Activated naive CD4-positive, alpha-beta T cell treated with anti-CD3 and anti-CD28 coated beads, Interleukin-2, amount 50 U/mL, for 24 hours (primary cell): ENCODE data around the gene KIFC3.
"Not testable (repeated sequence)": the region's sequence is repeated elsewhere in the genome, so short reads cannot be mapped to it uniquely, and the experiment has no call there.

Experiments
- H3K27ac Mint-ChIP-seq: one replicate; pipeline ENCODE4 v1.8.0; 2021; ENCODE audit warnings: mild to moderate bottlenecking, mixed read lengths
- H3K27me3 Mint-ChIP-seq: one replicate; pipeline ENCODE4 v1.8.0; 2021; ENCODE audit warnings: mixed read lengths
- H3K36me3 Mint-ChIP-seq: one replicate; pipeline ENCODE4 v1.8.0; 2021; ENCODE audit warnings: mixed read lengths
- H3K4me1 Mint-ChIP-seq: one replicate; pipeline ENCODE4 v1.8.0; 2021; ENCODE audit warnings: mixed read lengths
- H3K4me3 Mint-ChIP-seq: one replicate; pipeline ENCODE4 v1.8.0; 2021; ENCODE audit warnings: mild to moderate bottlenecking, mixed read lengths
- H3K9me3 Mint-ChIP-seq: one replicate; pipeline ENCODE4 v1.8.0; 2021; ENCODE audit warnings: mixed read lengths

The KIFC3 gene

GRCh38 chr16:57725554-57725953, 76.7 kb downstream of the KIFC3 start:
- H3K4me3 Mint-ChIP-seq = no peak overlapping the region
- H3K27me3 Mint-ChIP-seq = no peaks in the 10 kb centered on the region
- no peaks in the 10 kb centered on the region for H3K4me1 Mint-ChIP-seq
- no peaks in the 10 kb centered on the region for H3K36me3 Mint-ChIP-seq
- H3K27ac Mint-ChIP-seq = no peak overlapping the region
- H3K9me3 Mint-ChIP-seq = no peaks in the 10 kb centered on the region

GRCh38 chr16:57725151-57725550, 77.1 kb downstream of the KIFC3 start:
- no peaks in the 10 kb centered on the region for H3K9me3 Mint-ChIP-seq
- H3K36me3 Mint-ChIP-seq = no peaks in the 10 kb centered on the region
- no peak overlapping the region for H3K4me3 Mint-ChIP-seq
- H3K4me1 Mint-ChIP-seq = no peaks in the 10 kb centered on the region
- no peak overlapping the region for H3K27ac Mint-ChIP-seq
- no peaks in the 10 kb centered on the region for H3K27me3 Mint-ChIP-seq

DNA sequence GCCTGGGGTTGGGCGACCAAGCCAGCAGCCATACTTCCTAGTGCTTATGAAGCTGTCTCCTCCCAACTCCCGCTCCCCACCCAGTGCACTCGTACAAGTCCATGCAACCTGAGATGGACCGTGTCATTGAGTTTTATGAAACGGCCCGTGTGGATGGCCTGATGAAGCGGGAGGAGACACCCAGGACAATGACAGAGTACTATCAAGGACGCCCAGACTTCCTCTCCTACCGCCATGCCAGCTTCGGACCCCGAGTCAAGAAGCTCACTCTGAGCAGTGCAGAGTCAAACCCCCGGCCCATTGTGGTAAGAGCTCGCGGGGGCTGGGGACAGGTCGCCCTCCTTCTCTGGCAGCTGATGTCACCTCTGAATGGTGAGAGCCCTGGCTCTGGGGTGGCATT, 77.8 kb downstream of the KIFC3 start:
- Mint-ChIP-seq H3K4me3 (no peak overlapping the region), H3K27ac (no peak overlapping the region)

GRCh38 chr16:57723170-57723569, 79.1 kb downstream of the KIFC3 start:
- H3K4me1 Mint-ChIP-seq = no peaks in the 10 kb centered on the region
- no peaks in the 10 kb centered on the region for H3K27me3 Mint-ChIP-seq
- H3K9me3 Mint-ChIP-seq = no peaks in the 10 kb centered on the region
- no peak overlapping the region for H3K4me3 Mint-ChIP-seq
- no peaks in the 10 kb centered on the region for H3K36me3 Mint-ChIP-seq
- H3K27ac Mint-ChIP-seq = no peak overlapping the region

More for the DNA sequence above, 77.8 kb downstream of the KIFC3 start:
- Mint-ChIP-seq H3K27me3 (no peaks in the 10 kb centered on the region), H3K4me1 (no peaks in the 10 kb centered on the region), H3K36me3 (no peaks in the 10 kb centered on the region), H3K9me3 (no peaks in the 10 kb centered on the region)

GRCh38 chr16:57722651-57723050, 79.6 kb downstream of the KIFC3 start:
- H3K4me3 Mint-ChIP-seq = no peak overlapping the region
- no peaks in the 10 kb centered on the region for H3K4me1 Mint-ChIP-seq
- H3K9me3 Mint-ChIP-seq = no peaks in the 10 kb centered on the region
- no peak overlapping the region for H3K27ac Mint-ChIP-seq
- H3K36me3 Mint-ChIP-seq = no peaks in the 10 kb centered on the region
- H3K27me3 Mint-ChIP-seq = no peaks in the 10 kb centered on the region

- Mint-ChIP-seq H3K27me3 (no peaks in the 10 kb centered on the region), H3K4me3 (no peak overlapping the region), H3K36me3 (no peaks in the 10 kb centered on the region), H3K27ac (no peak overlapping the region), H3K9me3 (no peaks in the 10 kb centered on the region), H3K4me1 (no peaks in the 10 kb centered on the region)
Measured at GRCh38 chr16:57722210-57722499, 80.1 kb downstream of the KIFC3 start.

DNA sequence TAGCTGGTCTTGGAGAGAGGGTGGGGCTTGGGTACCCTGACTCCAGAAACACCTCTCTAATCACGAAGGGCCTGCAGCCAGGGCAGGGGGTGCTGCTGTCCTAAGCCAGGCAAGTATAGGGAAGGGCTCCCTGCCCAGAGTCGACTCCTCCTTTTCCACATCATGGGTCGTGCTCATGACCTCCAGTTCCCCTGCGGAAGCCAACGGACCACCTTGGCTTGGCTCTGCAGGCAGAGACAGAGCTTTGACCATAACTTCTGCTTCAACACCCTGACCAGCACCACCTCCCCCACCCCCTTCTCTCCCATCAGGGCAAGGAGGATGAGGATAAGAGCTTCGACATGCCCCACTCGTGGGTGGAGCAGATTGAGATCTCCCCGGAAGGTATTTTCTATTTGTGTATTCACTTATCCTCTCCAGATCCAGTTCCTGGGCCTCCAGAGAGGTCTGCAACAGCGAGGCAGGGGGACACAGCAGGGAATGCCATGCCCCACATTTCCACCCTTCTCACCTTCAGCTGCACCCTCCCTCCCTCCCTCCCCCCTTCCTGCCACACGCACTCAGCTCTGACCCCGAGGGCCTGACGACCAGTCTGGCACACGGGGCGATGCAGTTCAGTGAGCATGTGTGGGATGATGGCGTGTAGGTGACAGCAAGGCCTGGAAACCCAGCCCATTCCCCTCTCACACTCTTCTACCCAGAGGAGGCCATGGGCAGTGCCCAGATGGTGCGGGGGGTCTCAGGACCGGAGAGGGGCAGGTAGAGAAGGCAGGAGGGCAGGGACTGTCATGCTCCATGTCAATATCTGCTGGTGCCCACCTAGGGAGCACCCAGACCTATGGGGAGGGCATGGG, 80.7 kb downstream of the KIFC3 start:
- Mint-ChIP-seq H3K27ac (no peak overlapping the region), H3K27me3 (no peaks in the 10 kb centered on the region)

DNA sequence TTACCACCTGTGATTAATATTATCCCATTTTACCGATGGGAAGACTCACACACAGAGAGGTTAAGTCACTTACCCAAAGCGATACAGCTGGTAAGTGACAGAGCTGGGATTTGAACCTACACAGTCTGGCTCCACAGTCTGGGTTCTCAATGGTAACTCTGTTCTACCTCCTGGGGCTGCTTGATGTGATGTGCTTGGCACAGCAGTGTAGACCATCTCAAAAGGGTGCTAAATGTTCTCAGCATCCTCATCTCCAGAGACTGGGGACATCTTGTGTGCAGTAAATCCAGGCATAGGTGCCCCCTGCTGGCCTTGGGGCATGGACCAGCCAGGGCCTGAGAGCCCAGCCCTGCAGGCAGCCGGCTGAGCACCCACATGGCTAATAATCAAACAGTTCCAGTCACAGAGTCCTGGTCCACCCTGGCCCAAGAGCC, 82.1 kb downstream of the KIFC3 start:
- Mint-ChIP-seq H3K9me3 (no peaks in the 10 kb centered on the region), H3K36me3 (no peaks in the 10 kb centered on the region), H3K27me3 (no peaks in the 10 kb centered on the region), H3K4me3 (no peak overlapping the region), H3K4me1 (no peaks in the 10 kb centered on the region), H3K27ac (no peak overlapping the region)

More for the DNA sequence above, 80.7 kb downstream of the KIFC3 start:
- Mint-ChIP-seq H3K4me1 (no peaks in the 10 kb centered on the region), H3K4me3 (no peak overlapping the region), H3K9me3 (no peaks in the 10 kb centered on the region), H3K36me3 (no peaks in the 10 kb centered on the region)

DNA sequence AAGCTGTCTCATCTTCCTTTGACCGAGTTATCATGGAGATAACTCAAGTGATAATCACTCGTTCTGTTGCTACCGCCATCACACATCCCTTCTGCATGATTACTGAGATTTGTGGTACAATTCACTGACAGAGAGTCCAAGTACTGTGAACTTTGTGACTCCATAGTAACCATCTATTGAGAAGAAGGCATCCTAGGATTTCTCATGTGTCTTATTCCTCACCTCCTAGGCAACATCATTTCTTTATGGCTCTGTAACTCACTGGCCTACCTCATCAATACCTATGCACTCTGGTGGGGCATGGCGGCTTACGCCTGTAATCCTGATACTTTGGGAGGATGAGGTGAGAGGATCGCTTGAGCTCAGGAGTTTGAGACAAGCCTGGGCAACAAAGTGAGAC, 88.2 kb downstream of the KIFC3 start:
- no peaks in the 10 kb centered on the region for H3K4me1 Mint-ChIP-seq
- no peak overlapping the region for H3K27ac Mint-ChIP-seq
- no peak overlapping the region for H3K4me3 Mint-ChIP-seq
- no peaks in the 10 kb centered on the region for H3K27me3 Mint-ChIP-seq
- no peaks in the 10 kb centered on the region for H3K36me3 Mint-ChIP-seq
- no peaks in the 10 kb centered on the region for H3K9me3 Mint-ChIP-seq

GRCh38 chr16:57713596-57713995, 88.7 kb downstream of the KIFC3 start:
- H3K4me1 Mint-ChIP-seq = no peaks in the 10 kb centered on the region
- no peak overlapping the region for H3K4me3 Mint-ChIP-seq
- no peaks in the 10 kb centered on the region for H3K36me3 Mint-ChIP-seq
- no peak overlapping the region for H3K27ac Mint-ChIP-seq
- no peaks in the 10 kb centered on the region for H3K9me3 Mint-ChIP-seq
- H3K27me3 Mint-ChIP-seq = no peaks in the 10 kb centered on the region

DNA sequence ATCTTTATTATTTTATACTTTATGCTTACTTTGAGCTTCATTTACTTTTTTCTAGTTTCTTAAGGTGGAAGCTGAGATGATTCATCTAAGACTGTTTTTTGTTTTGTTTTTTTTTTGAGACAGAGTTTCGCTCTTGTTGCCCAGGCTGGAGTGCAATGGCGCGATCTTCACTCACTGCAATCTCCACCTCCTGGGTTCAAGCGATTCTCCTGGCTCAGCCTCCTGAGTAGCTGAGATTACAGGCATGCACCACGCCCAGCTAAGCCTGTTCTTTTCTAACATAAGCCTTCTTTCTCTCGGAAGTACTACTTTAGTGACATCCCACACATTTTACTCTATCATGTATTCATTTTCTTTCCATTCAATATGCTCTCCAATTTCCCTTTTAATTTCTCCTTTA, 89.7 kb downstream of the KIFC3 start:
- not testable (repeated sequence) for H3K27ac Mint-ChIP-seq, H3K4me3 Mint-ChIP-seq, H3K36me3 Mint-ChIP-seq, H3K4me1 Mint-ChIP-seq, H3K27me3 Mint-ChIP-seq, H3K9me3 Mint-ChIP-seq

GRCh38 chr16:57711993-57712392, 90.3 kb downstream of the KIFC3 start:
- H3K27ac Mint-ChIP-seq = no peak overlapping the region

DNA sequence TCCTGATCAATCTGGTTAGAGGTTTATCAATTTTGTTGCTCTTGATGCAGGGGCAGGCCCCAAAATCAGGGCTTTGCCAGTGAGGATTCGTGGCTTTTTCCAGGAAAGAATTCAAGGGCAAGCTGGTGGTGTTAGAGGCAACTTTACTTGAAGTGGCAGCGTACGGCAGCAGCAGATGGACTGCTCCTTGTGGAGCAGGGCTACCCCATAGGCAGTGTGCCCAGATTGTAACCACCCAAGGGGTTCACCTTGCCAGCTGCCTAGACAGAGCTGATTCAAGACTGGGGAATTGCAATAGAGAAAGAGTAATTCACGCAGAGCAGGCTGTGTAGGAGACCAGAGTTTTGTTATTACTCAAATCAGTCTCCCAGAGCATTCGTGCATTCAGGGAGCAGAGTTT, 90.9 kb downstream of the KIFC3 start:
- no peaks in the 10 kb centered on the region for H3K36me3 Mint-ChIP-seq
- H3K4me3 Mint-ChIP-seq = no peak overlapping the region
- no peaks in the 10 kb centered on the region for H3K27me3 Mint-ChIP-seq
- no peaks in the 10 kb centered on the region for H3K4me1 Mint-ChIP-seq
- no peak overlapping the region for H3K27ac Mint-ChIP-seq
- no peaks in the 10 kb centered on the region for H3K9me3 Mint-ChIP-seq

More at GRCh38 chr16:57711993-57712392, 90.3 kb downstream of the KIFC3 start:
- H3K27me3 Mint-ChIP-seq = no peaks in the 10 kb centered on the region
- H3K4me3 Mint-ChIP-seq = no peak overlapping the region
- H3K36me3 Mint-ChIP-seq = no peaks in the 10 kb centered on the region
- no peaks in the 10 kb centered on the region for H3K4me1 Mint-ChIP-seq
- H3K9me3 Mint-ChIP-seq = no peaks in the 10 kb centered on the region

- no peaks in the 10 kb centered on the region for H3K27me3 Mint-ChIP-seq
- H3K27ac Mint-ChIP-seq = no peak overlapping the region
- no peak overlapping the region for H3K4me3 Mint-ChIP-seq
- no peaks in the 10 kb centered on the region for H3K4me1 Mint-ChIP-seq
- no peaks in the 10 kb centered on the region for H3K9me3 Mint-ChIP-seq
- H3K36me3 Mint-ChIP-seq = no peaks in the 10 kb centered on the region
Measured at GRCh38 chr16:57709663-57710062, 92.6 kb downstream of the KIFC3 start.
